Sigmoid colon (tissue), 4 donors: Measurements from ENCODE around the gene CLEC16A.

ENCODE experiments used
- EP300 ChIP-seq, 4 donors: sonication (generic); formaldehyde crosslinking; IDR thresholded peaks; one replicate each; pipeline ENCODE4 v1.6.1; 2017; ENCODE audit warnings: antibody characterized with exemption in 4 of 4
- POLR2A ChIP-seq, 2 donors: fragments of 450-650 bp; IDR thresholded peaks; one replicate each; pipeline ENCODE4 v1.6.1; 2016; ENCODE audit warnings: antibody characterized with exemption in 2 of 2, mild to moderate bottlenecking in 2 of 2, moderate library complexity in 2 of 2
- POLR2AphosphoS5 ChIP-seq, 4 donors: sonication (generic); formaldehyde crosslinking; IDR thresholded peaks; one replicate each; pipeline ENCODE4 v1.6.1; 2017; ENCODE audit warnings: antibody characterized with exemption in 4 of 4
- TF ChIP-seq, protein P1 (sequence below), 4 experiments: fragments of 450-650 bp in 3 of 4; fragments of 200-600 bp in 1 of 4; IDR thresholded peaks; one replicate each; pipeline ENCODE4 v1.5.1; 2016 to 2019; ENCODE audit warnings: antibody characterized with exemption in 4 of 4, mild to moderate bottlenecking in 3 of 4, moderate library complexity in 2 of 4

DNA sequence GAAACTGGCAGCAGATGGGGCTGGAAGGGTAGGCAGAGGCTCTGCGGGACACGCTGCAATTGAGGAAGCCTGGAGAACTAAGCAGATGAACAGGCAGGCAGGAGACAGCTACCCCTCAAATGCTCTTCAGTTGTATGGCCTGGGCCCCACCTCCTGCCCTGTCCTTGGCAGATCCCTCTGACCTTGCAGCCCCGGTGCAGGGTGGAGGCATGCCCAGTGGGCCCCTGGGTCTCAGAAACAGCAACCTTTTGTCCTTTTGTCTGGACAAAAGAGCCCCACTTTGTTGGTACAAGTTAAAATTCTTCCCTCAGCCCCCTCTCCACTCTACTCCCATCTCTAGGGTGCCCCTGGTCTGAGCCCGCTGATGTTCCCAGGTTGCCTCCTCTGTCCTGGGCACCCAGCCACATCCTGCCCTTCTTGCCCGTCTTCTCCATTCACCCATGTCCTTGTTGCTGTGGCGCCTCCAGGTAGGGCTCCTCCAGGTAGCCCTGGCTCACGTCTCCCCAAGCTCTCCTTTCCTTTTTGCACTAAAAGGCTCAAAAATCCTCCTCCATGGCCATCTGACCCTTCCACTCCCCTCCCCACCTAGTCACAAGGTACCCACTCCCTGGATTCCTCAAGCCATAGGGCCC, 136.8 kb downstream of the CLEC16A start:
- TF ChIP-seq POLR2A (IDR thresholded peaks at IDR 0.05) (no peak), POLR2AphosphoS5 (IDR thresholded peaks at IDR 0.05) (no peak), EP300 (IDR thresholded peaks at IDR 0.05) (no peak)
- TF ChIP-seq, protein P1, sequence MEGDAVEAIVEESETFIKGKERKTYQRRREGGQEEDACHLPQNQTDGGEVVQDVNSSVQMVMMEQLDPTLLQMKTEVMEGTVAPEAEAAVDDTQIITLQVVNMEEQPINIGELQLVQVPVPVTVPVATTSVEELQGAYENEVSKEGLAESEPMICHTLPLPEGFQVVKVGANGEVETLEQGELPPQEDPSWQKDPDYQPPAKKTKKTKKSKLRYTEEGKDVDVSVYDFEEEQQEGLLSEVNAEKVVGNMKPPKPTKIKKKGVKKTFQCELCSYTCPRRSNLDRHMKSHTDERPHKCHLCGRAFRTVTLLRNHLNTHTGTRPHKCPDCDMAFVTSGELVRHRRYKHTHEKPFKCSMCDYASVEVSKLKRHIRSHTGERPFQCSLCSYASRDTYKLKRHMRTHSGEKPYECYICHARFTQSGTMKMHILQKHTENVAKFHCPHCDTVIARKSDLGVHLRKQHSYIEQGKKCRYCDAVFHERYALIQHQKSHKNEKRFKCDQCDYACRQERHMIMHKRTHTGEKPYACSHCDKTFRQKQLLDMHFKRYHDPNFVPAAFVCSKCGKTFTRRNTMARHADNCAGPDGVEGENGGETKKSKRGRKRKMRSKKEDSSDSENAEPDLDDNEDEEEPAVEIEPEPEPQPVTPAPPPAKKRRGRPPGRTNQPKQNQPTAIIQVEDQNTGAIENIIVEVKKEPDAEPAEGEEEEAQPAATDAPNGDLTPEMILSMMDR (IDR thresholded peaks at IDR 0.05): no peak
